ENCODE results near the gene MAP3K13.

Gene MAP3K13

DNA sequence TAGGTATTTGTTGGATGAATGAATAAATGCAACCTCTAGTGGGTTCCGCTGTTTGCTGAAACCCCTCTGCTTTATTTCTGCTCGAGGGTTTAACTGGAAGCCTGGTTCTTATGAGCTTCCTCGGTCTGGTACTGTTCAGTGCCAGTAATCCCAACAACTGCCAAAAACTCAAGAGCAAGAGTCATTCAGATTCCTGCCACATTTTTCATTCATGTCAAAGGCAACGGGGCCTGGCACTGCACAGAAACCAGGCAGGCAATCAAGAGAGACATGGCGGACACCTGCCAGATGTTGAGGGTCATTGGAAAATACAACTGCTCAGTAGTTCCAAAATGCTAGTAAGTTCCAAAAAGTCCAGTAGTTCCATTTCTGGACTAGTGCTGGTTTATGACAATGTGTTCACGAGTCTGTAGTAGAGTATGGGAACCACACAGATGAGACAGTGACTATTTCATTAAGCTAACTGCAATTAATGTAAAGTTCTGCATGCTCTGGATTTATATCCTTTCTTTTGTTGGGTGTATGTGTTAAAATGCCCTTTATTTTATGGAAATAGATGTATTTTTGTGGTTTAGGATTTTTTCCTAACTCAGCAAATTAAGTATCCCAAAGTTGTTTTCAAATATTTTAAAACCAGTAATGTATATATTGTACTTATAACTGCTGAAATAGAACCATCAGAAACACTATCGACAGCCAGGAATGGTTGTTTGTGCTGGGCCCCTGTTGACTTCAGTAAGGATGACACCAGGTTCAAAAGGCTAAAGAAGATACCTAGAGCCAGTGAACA lies 158.6 kb downstream of the MAP3K13 start:
- no peak for DNase-seq

DNA sequence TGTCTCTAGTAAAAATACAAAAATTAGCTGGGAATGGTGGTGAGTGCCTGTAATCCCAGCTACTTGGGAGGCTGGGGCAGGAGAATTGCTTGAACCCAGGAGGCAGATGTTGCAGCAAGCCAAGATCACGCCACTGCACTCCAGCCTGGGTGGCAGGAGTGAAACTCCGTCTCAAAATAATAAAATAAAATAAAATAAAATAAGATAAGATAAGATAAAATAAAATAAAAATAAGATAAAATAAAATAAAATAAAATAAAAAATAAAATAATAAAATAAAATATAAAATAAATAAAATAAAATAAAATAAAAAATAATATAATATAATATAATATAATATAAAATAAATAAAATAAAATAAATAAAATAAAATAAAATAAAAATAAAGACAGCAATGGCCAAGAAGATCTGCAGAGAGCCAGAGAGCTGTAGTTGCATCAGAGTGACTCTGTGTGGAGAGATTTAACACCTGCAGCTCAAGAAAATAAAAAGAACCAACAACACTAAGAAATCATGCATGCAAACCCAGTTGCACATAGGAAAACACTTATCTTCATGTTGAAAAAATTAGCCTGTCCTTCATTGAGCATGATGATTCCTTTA lies 163.5 kb downstream of the MAP3K13 start:
- DNase-seq, result no peak

DNA sequence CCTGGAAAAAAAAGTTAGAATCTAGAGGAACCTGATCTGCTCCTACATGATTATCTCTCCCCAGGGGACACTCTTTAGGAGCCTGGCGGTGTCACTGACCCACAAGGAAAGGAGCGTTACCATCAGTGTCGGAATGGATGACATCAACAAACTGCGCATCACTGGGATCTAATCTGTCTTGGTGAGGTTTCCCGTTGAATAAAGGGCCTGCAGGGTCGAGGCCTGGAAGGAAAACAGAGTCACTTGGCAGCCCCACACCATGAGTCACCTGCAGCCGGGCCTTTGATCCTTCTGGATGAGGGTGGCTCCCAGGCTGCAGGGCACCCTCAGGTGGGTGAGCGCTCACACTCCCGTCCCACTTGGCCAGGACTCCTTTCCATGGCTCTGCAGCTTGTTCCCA lies 164.4 kb downstream of the MAP3K13 start:
- DNase-seq, result no peak

DNA sequence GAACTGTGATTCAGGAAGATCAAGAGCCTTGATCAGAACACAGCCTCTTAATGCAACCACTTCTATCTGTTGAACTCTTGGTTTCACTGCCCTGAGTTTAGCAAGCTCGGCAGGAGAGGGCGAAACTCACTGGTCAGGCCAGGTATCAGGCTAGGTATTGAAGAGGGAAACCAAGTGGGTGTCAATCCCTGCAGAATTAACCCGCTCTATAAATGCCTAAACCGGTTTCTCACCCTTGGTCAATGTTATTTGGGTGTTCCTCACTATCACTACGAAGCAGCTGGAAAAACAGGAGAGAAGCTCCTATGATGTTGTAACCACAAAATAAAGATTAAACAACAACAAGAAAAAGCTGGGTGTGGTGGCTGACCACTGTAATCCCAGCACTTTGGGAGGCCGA lies 165.6 kb downstream of the MAP3K13 start:
- no peak for DNase-seq

DNA sequence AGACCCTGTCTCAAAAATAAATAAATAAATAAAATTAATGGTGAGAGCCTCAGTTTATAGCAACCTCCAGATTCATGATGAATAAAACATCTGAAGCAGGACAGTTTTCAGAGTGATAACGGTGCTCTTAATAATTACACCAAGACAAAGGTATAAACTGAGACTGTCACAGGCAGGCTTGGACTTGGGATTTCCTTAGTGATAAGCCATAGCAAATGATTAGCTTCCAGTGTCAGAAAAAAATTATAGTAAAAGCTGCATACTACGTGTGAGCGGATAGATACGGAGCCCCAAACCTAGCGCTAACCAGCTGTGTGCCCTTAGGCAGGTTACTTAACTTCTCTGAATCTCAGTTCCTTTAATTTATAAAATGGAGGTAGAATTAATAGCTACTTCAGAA lies 167.9 kb downstream of the MAP3K13 start:
- DNase-seq, result no peak

DNA sequence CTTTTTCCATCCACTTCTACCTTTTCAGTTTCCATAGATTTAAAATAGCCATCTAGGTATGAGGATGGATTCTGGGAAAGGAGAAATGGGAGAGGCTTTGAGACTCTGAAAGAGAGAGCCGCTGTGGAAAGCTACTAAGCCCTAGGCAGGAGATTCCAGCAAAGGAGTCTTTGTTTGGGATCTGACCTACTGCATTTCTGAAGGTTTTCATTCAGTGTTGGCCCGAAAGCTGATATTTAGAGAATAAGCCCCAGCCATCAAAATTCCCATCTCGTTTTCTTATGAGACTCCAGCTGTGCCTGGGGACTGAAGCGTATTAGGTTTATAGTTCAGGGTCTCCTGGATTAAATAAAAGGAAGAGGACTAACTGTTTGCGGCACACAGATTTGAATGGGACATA lies 170.0 kb downstream of the MAP3K13 start:
- DNase-seq, result no peak

DNA sequence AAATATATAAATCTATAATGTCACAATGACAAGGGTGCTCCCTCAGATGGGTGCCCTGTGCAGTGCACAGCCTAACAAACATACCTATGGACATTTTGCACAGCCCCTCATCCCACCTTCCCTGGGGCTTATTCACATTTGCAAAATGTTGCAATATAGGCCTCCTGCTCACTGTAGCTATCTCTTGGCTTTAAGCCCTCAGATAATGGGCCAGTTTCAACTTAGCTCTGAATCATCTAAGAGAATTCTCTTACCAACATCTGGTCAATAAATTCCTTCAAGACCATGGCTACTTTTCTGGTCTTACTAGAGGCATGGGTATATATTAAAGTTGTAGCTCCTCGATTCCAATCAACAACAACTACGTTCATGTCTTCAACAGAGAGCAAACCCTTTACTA lies 171.6 kb downstream of the MAP3K13 start:
- DNase-seq, result no peak

DNA sequence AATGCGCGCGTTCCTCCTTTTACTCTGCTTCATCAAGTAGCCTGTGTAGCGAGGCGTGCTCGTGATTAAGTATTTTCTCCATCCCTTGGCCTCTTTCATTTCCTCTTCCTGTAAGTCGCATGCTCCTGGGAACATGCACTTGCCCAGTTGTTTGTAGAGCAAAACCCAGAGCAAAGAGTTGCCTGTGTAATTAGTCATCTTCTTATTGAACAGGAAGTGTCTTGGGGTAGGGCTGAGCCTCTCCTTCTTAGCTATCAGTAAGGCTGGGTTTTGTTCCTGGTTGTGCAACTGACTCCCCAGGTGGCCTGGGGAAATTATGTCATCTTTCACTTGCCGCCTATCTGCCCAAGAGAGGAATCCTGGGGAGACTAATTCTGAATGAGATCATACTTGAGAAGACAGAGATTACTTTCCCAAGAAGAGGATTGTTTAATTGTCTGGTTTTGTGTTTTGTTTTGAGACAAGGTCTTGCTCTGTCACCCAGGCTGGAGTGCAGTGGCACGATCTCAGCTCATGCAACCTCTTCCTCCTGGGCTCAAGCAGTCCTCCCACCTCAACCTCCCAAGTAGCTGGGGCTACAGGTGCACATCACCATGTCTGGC lies 174.5 kb downstream of the MAP3K13 start:
- DNase-seq, result no peak

Measured in activated T-cell treated with anti-CD3 and anti-CD28 coated beads, Interleukin-2, amount 50 U/mL, for 1 hour (primary cell).